HG02763 (cell line): ENCODE measurements around the gene ADNP.
"Not testable (repeated sequence)": the region's sequence is repeated elsewhere in the genome, so short reads cannot be mapped to it uniquely, and the experiment has no call there.

Experiments
- ATAC-seq: cut with Tn5 transposase; IDR thresholded peaks from one replicate; pipeline ENCODE4 v1.9.1; 2021; ENCODE audit warnings: mild to moderate bottlenecking, moderate library complexity; ENCODE audit not compliant: unreplicated experiment

ADNP gene

DNA sequence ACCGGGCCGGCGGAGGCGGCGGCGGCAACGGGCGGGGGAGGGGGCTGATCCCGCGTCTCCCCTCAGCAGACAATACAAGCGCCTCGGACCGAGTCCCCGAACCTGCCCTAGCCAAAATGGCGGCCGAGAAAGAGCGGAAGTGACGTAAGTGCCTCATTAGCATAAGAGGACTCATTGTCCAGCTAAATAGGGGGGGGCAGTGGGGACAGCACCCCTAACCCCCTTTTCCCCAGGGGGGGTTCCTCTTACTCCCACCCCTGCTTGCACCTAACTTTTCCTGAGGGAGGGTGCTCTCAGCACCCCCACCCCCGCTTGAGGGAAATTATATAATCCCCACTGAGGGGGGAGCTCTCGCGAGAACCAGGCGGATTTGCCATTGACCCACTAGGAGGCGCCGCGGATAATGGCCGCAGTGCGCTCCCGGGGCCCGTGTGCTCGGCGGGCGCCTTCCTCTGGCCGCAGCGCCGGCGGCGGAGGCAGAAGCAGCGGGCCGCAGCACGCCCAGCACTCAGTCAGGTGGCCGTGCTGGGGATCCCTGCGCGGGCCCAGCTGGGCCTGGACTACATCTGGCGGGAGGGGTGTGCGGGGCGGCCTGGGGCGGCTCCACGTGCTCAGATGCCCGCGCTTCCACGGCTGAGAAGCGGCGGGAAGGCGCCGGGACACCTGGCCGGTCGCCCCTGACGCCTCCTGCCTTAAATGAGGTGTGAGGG is at the start of gene ADNP:
Gene ADNP, minus strand, starts transcription at position 132 of the 710 bp plus-strand sequence. CDS start 27,441 bp downstream, outside the sequence.
- peak; percentile 59 for ATAC-seq

DNA sequence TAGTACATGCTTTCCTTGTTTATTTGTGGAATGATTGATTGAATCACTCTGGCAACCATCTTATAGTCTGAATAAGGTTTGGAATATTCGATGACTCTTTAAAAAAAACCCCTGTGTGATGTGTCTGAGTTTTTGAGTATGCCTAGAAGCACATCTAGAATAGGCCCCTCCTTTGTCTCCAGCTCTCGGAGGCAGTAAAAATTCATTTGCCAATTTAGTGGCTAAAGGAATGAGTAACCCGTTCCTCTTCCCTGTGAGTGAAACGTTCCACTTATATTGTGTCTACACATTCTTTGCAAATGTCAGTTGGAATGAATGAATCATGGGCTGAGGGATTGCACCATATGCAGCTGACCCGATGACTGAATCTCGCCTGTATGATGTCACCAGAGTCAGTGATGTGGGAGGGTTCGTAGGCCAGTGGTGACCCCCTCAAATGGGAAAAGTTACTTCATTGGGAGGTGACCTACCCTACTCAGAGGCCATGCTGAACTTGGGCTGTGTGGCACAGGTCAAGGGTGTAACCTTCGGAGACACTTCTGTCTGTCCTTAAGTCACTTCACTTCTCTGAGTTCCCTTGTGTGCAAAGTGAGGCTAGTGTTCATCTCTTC is 48.9 kb upstream of the ADNP start:
- ATAC-seq, result no peak

DNA sequence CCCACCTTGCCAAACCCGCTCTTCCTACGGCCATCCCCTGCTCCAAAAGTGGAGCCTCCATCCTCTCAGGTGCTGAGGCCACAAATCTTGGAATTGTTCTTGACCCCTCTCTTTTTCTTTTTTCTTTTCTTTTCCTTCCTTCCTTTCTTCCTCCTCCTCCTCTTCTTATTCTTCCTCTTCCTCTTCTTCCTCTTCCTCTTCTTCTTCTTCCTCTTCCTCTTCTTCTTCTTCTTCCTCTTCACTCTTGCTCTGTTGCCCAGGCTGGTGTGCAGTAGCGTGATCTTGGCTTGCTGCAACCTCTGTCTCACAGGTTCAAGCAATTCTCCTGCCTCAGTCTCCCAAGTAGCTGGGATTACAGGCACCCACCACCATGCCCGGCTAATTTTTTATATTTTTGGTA is 47.3 kb upstream of the ADNP start:
- not testable (repeated sequence) for ATAC-seq

DNA sequence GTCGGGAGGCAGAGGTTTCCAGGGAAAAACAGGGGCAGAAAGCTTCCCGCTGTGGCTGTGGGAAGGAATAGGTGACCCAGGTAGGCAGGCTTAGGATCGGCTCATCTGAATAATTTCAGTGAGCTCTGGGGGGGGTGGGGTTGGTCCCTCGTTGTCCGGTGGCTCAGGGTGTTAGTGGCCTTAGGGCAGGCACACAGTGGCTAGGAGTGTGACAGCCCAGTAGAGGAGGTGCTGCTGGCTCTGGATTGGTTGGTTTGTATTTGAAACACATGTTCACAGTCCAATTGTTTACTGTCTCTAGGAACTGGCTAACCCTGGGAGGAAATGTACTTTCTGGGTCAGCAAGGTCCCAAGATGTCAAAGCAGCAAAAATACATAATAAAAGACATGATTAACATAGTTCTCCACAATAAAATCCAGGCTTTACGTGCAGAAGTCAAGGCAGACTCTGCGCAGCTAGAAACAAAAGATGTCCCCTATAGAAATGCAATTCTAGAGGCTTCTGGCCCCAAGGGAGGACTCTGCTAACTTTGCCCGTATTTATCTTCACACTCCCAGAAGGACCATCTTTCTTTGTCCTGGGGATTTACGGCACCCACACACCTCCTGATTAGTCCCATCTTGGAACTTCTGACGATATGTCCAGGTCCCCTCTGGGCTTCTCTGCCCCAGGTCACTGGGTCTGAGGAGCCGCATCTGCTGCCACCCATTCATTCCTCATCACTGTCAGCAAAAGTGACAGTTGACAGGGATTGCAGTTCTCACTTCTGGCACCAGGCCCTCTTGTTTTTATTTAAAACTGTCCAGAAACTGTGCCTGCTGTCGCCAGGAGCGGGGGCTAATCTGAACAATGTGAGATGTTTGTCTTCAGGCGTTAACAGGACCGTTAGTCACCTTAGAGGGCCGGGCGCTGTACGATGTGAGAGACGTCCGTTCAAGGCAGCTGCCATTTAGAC is 46.1 kb upstream of the ADNP start:
- no peak for ATAC-seq

DNA sequence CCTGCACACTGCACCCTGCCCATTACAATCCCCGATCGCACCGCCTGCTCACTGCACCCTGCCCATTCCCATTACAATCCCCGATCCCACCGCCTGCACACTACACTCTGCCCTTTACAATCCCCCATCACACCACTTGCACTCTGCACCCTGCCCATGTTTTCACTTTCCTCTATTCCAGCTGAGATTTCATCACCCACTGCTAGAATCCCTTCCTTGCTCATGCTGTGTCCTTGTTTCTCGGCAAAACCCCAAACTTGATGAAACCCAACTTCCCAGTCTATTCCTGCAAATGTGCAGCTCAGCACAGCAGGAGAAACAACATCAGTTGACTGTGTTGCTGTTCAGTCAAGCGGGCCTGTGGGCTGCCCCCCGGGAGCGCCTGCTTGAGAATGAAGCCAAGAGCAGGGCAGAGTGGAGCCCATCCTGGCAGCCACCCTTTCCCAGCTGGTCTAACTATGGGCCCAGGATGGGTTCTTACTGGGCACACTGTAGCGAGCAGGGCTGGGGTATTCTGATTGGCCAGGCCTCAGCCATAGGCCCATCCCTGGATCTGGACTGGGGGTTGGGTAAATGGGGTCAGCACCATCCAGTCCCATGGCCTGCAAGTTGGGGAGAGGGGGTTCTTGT is 44.6 kb upstream of the ADNP start:
- no peak for ATAC-seq

DNA sequence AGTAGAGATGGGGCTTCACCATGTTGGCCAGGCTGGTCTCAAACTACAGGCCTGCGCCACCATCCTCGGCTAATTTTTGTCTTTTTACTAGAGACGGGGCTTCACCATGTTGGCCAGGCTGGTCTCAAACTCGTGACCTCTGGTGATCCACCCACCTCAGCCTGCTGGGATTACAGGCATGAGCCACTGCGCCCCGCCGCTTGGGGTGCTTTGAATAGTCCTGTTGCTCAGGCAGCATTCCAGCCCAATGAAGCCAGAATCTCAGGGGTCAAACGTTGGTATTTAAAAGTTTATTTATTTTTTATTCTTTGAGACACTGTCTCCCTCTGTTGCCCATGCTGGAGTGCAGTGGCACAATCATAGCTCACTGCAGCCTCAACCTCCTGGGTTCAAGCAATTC is 38.7 kb upstream of the ADNP start:
- no peak for ATAC-seq

DNA sequence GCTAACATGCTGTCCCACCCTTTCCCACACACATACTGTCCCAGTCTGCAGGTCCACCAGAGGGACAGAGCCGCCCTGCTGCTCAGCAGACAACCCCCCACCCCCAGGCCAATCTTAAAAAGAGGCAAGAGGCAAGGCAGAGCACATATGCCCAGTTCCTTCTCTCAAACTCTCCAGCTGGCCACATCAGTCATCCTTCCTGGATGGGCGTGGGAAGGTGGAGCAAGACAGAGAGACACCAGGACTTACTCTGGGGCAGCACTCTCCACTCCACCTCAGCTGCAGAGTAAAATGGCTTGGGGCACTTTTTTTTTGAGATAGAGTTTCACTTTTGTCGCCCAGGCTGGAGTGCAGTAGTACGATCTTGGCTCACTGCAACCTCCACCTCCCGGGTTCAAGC is 38.2 kb upstream of the ADNP start:
- ATAC-seq, result no peak

DNA sequence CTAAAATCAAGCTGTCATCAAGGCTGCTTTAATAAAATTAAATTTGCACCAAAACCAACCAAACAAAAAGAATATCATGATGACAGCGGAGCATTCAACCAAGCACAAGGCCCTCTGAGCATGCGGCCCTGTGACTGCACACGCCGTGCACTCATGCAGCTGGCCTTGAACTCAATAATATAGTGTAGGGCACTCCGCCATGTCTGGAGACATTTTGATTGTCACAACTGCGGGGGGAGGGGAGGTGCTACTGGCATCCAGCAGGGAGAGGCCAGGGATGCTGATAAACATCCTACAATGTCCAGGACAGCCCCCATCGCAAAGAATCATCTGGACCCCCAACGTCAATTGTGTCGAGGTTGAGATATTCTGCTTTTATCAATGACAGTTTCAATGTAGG is 37.1 kb upstream of the ADNP start:
- no peak for ATAC-seq

DNA sequence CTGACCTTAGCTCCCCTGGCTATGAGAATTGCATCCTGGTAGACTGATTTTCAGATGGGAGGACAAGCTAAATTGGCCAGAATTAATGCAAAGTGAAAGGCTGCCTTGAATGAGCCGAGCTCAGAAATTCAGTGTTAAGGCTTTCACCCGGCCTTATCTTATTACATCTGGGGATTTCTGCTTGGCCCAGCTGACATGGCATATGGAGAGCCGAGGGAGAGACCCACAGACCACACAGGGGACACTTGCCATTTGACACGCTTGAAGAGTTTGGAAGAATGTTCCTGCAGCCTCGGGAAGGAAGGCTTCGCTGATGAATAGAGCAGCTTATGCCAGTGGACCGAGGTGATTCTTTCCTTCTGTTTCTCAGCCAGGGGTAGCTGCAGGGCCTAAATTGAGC is 36.3 kb upstream of the ADNP start:
- no peak for ATAC-seq

DNA sequence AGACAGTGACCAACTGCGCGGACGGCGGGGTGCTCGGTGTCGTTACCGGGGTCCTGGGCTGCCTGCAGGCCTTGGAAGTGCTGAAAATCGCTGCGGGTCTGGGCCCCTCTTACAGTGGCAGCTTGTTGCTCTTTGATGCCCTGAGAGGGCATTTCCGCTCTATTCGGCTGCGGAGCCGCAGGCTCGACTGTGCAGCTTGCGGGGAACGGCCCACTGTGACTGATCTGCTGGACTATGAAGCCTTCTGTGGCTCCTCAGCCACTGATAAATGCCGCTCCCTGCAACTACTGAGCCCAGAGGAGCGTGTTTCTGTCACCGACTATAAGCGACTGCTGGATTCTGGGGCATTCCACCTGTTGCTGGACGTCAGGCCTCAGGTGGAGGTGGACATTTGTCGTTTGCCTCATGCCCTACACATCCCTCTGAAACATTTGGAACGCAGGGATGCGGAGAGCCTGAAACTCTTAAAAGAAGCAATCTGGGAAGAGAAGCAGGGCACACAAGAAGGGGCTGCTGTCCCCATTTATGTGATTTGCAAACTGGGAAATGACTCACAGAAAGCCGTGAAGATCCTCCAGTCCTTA is 28.4 kb upstream of the ADNP start:
- no peak for ATAC-seq

DNA sequence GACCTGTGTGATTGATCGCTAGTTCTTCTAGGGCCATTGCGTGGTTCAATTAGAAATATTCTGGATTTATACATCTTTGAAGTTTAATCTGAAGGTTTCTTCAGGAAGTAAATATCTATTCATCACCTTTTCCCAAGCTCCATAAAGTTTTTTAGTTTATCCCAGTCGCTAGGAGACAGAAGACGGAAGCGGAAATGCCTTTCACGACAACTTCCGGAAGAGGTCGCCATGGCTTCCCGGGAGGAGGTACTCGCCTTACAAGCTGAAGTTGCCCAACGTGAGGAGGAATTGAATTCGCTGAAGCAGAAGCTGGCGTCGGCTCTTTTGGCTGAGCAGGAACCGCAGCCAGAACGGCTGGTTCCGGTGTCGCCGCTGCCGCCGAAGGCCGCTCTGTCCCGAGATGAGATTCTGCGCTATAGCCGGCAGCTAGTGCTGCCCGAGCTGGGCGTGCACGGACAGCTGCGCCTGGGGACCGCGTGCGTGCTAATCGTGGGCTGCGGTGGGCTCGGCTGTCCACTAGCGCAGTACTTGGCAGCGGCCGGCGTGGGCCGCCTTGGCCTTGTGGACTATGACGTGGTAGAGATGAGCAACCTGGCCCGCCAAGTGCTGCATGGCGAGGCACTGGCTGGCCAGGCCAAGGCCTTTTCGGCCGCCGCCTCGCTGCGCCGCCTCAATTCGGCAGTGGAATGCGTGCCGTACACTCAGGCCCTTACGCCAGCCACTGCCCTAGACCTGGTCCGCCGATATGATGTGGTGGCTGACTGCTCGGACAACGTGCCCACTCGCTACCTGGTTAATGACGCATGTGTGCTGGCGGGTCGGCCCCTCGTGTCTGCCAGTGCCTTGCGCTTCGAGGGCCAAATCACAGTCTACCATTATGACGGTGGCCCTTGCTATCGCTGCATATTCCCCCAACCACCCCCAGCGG is 27.6 kb upstream of the ADNP start, which contains the start of gene MOCS3:
Gene MOCS3, plus strand, starts transcription at position 204 of the 928 bp plus-strand sequence. Its CDS starts 25 bp downstream, at position 229.
- ATAC-seq, result peak; percentile 77

DNA sequence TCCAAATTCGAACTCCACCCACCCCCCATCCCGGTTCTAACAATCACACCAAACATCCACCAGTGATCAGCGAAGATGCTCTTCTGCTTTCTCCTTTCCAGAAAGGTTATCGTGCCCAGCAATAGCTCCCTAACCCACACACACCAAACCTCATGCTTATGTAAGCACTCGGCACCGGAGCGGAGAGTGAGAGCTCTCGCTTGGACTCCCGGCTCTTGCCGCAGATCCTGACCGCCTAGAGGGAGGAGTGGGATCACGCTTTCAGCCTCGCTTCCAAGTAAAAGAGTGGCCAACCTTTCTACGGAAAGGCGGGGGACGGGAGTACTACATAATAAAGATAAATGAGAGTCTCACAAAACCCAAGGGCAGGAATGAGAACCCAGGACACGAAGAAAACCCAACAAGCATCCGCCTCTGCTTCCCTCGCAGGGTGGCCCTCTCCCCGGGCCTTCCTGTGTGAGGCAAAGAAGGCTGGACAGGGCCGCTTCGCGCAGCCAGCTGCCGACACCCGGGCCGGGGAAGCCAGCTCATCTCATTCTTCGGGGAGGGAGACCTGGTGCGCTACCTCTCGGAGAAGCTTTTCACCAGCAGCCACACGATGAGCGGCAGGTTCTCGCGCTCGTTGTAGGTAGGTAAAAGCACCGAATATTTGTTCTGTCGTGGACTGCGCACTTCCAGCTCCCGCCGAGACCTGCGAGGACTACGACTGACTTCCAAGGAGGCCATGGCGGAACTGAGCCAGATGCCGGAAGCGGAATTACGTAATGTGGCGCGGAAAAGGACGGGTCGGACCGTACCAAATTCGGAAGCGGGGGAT is 26.8 kb upstream of the ADNP start, which contains the start of gene DPM1:
Gene DPM1, minus strand, starts transcription at position 735 of the 817 bp plus-strand sequence. Its CDS starts 9 bp downstream, at position 726.
- peak; percentile 78 for ATAC-seq

DNA sequence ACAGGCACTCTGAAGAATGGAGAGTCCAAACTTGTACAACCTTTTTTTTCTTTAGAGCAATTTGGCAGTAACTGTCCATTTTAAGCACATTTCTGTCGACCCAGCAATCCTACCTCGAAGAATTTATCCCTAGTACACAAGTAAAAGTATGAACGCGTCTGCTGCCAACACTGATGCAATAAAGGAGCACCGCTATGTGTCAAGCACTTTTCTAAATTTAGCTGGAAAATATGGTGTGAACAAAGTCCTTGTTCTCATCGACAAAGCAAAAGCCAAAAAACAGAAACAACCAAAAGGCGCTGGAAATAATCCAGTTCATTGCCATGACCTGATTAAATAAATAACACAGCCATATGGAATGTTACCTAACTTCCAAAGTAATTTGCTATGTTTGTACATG is 26.0 kb upstream of the ADNP start:
- ATAC-seq, result no peak

DNA sequence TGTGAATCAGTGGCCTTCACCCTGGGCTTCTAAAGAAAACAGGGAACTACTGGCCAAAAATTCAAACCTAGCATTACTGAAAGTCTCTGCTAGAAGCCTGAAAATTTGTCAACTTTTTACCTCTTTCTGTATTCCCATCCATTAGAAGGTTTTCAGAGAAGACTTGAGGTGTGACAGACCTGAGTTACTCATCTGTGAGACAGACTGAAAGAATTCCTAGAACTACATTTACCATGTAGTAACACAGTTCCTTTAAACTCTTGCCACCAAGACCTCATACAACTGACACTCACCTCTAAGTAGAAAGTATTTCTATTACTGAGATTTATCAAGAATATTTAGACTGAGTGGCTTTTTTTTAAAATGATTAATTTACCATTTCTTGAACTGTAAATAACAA is 22.6 kb upstream of the ADNP start:
- ATAC-seq, result no peak

DNA sequence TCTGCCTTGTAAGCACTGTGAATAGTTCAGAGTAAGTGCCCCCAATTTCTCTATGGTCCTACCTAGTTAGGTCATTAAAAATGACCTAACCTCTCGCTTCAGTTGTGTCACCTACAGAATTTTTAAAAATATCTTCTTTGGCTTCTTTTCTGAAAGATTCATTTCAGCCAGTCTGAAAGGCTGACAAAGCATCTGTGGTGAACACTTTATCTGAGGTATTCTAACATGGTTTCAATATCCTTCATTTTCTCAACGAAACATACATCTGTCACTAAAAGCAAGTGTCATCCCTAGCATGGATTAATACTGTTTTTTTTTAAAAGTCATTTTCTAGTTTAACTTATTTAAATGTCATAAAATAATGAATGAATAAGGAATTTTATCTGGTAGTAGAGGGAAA is 22.0 kb upstream of the ADNP start:
- ATAC-seq, result no peak

DNA sequence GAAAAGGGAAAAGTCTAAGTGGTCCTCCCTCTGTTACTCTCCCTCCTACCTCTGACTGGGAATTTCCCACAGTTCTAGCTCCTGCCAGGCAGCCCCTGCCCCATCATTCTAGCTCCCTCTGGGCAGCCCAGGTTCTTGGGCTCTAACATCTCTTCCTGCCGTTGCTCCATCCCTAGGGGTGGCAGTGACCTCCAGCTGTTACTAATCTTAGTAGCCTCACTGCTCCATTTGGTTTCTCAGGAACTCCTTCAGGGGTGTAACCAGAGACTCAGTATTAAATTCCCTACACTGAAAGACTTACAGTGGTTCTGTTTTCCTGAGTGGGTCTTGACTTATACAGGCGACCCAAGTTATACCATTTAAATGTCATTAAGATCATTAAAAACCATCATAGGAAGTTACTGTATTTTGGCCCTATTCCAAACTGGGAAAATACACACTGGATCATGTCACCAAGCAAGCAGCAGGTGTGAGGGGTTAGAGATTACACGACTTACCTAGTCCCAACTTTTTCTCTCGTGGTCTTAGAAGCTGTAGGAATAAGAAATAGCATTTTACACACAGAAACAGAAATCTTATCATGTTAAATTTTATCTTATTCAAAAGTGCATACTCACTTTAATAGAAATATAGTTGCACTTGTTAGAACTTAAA is 17.0 kb upstream of the ADNP start:
- ATAC-seq, result no peak

DNA sequence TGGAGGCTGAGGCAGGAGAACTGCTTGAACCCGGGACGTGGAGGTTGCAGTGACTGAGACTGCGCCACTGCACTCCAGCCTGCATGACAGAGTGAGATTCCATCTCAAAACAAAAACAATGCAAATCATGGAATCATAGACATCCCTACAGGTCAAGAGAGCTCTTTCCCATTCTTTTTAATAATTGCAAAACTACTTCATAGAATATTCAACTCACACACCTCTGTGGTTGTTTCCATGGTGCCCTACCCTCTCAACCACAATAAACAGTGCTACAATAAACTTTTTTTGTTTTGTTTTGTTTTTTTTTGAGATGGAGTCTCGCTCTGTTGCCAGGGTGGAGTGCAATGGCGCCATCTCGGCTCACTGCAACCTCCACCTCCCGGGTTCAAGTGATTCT is 11.8 kb upstream of the ADNP start:
- ATAC-seq, result no peak

DNA sequence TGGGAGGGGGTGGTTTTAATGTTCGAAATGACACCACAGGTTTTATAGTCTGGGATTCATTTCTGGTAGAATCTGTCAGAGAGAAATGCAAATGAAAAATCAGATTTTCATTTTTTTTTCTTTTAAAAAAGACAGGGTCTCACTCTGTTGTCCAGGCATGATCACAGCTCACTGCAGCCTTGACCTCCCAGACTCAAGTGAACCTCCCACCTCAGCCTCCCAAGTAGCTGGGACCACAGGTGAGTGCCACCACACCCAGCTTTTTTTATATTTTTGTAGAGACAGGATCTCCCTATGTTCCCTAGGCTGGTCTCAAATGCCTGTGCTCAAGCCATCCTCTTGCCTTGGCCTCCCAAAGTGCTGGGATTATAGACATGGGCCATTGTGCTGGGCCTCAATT is 2.4 kb upstream of the ADNP start:
- no peak for ATAC-seq
